ENCODE results near the gene OLFML2A.
A peak's percentile ranks its signal among the peaks of the same experiment; 100 is the strongest.
"Not testable (repeated sequence)": the region's sequence is repeated elsewhere in the genome, so short reads cannot be mapped to it uniquely, and the experiment has no call there.

The OLFML2A gene

DNA sequence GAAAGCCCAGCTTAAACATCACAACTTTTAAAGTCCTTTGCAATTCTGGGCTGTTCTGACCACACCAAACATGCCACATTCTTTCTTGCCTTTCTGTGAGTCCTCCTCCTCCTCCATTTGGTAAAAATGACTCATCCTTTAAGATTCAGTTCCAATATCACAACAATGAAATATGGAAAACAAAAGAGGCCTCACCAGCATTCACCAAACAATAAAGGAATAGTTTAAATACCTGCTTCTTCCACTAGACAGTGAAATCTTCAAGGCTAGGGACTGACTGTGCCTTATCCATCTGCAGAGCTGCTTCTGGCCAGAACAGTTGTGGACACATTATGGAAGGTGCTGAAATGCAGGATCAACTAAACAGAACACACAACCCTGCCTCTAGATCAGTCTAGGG, 41.8 kb upstream of the OLFML2A start:
- H3K27me3 ChIP-seq (ENCODE audit: insufficient read depth, poor library complexity, severe bottlenecking): no peaks in the 10 kb centered on the region
- no peak overlapping the region for H3K4me3 ChIP-seq (replicated peaks; ENCODE audit: insufficient read depth, low read length)
- H3K27ac ChIP-seq (replicated peaks): no peak overlapping the region
- no peak for TF ChIP-seq SPI1 (IDR thresholded peaks at IDR 0.05; ENCODE audit: borderline replicate concordance, low read depth)
- TF ChIP-seq GABPA (IDR thresholded peaks at IDR 0.05; ENCODE audit: low read depth): no peak
- TF ChIP-seq, protein P1, sequence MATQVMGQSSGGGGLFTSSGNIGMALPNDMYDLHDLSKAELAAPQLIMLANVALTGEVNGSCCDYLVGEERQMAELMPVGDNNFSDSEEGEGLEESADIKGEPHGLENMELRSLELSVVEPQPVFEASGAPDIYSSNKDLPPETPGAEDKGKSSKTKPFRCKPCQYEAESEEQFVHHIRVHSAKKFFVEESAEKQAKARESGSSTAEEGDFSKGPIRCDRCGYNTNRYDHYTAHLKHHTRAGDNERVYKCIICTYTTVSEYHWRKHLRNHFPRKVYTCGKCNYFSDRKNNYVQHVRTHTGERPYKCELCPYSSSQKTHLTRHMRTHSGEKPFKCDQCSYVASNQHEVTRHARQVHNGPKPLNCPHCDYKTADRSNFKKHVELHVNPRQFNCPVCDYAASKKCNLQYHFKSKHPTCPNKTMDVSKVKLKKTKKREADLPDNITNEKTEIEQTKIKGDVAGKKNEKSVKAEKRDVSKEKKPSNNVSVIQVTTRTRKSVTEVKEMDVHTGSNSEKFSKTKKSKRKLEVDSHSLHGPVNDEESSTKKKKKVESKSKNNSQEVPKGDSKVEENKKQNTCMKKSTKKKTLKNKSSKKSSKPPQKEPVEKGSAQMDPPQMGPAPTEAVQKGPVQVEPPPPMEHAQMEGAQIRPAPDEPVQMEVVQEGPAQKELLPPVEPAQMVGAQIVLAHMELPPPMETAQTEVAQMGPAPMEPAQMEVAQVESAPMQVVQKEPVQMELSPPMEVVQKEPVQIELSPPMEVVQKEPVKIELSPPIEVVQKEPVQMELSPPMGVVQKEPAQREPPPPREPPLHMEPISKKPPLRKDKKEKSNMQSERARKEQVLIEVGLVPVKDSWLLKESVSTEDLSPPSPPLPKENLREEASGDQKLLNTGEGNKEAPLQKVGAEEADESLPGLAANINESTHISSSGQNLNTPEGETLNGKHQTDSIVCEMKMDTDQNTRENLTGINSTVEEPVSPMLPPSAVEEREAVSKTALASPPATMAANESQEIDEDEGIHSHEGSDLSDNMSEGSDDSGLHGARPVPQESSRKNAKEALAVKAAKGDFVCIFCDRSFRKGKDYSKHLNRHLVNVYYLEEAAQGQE (IDR thresholded peaks at IDR 0.05; ENCODE audit: insufficient replicate concordance, low read depth): no peak
- no peak for TF ChIP-seq POLR2AphosphoS5 (IDR thresholded peaks at IDR 0.05; ENCODE audit: low read depth)
- TF ChIP-seq, protein P2, sequence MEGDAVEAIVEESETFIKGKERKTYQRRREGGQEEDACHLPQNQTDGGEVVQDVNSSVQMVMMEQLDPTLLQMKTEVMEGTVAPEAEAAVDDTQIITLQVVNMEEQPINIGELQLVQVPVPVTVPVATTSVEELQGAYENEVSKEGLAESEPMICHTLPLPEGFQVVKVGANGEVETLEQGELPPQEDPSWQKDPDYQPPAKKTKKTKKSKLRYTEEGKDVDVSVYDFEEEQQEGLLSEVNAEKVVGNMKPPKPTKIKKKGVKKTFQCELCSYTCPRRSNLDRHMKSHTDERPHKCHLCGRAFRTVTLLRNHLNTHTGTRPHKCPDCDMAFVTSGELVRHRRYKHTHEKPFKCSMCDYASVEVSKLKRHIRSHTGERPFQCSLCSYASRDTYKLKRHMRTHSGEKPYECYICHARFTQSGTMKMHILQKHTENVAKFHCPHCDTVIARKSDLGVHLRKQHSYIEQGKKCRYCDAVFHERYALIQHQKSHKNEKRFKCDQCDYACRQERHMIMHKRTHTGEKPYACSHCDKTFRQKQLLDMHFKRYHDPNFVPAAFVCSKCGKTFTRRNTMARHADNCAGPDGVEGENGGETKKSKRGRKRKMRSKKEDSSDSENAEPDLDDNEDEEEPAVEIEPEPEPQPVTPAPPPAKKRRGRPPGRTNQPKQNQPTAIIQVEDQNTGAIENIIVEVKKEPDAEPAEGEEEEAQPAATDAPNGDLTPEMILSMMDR (IDR thresholded peaks at IDR 0.05; ENCODE audit: insufficient read depth, low read length): no peak
- no peak for DNase-seq (ENCODE audit: low read depth in 1 of 2, low spot score in 1 of 2)

DNA sequence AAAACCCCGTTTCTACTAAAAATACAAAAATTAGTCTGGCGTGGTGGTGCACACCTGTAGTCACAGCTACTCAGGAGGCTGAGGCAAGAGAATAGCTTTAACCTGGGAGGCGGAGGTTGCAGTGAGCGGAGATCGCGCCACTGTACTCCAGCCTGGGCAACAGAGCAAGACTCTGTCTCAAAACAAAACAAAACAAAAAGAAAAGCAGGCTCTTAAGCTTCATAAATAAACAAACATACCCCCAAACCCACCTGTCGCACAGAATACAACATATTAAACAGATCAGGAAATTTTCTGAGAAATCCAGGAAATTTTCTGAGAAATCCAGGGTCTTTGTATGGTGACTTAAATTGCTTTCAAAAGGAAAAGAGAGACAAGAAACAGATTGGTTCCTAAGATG, 38.9 kb upstream of the OLFML2A start:
- not testable (repeated sequence) for H3K27ac ChIP-seq (replicated peaks); DNase-seq (ENCODE audit: low read depth in 1 of 2, low spot score in 1 of 2); H3K27me3 ChIP-seq (ENCODE audit: insufficient read depth, poor library complexity, severe bottlenecking); H3K4me3 ChIP-seq (replicated peaks; ENCODE audit: insufficient read depth, low read length)

DNA sequence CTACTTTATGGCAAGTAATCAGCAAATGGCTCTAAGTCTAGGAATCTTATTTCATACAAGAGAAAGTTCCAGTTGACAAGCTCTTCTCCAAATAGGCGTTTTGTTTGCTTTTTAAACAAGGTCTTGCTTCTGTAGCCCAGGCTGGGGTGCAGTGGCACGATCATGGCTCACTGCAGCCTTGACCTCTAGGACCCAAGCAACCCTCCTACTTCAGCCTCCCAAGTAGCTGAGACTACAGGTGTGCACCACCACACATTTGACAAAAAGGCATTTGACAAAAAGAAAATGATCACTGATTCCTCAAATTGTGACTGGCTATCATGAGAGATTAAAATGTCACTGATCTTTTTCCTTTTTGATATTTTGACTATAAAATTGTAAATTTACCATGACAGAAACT, 37.6 kb upstream of the OLFML2A start:
- no peak overlapping the region for H3K4me3 ChIP-seq (replicated peaks; ENCODE audit: insufficient read depth, low read length)
- no peak overlapping the region for H3K27ac ChIP-seq (replicated peaks)
- no peak for TF ChIP-seq GABPA (IDR thresholded peaks at IDR 0.05; ENCODE audit: low read depth)
- TF ChIP-seq, protein P1 (IDR thresholded peaks at IDR 0.05; ENCODE audit: insufficient replicate concordance, low read depth): no peak
- no peak for TF ChIP-seq POLR2AphosphoS5 (IDR thresholded peaks at IDR 0.05; ENCODE audit: low read depth)
- TF ChIP-seq, protein P2 (IDR thresholded peaks at IDR 0.05; ENCODE audit: insufficient read depth, low read length): no peak
- no peak for TF ChIP-seq SPI1 (IDR thresholded peaks at IDR 0.05; ENCODE audit: borderline replicate concordance, low read depth)
- DNase-seq (ENCODE audit: low read depth in 1 of 2, low spot score in 1 of 2): no peak
- H3K27me3 ChIP-seq (ENCODE audit: insufficient read depth, poor library complexity, severe bottlenecking): no peaks in the 10 kb centered on the region

DNA sequence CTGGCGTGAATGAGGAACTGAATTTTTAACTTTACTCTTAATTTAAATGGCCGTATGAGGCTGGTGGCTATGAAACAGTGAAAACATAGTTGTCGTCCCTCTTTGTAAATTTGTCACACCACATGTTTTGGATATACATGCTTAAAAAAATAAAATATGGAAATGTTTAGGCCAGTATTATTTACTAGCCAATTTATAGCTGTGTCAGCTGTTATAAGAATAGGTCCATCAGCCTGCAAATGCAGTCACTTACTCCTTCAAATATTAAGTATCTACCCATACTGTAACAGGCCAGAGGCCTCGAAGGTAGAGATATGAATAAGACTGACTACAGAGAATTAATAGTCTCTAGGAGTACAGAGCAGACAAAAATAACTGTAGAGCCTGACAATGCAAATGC, 35.8 kb upstream of the OLFML2A start:
- no peak overlapping the region for H3K27ac ChIP-seq (replicated peaks)
- H3K27me3 ChIP-seq (ENCODE audit: insufficient read depth, poor library complexity, severe bottlenecking): no peaks in the 10 kb centered on the region
- no peak overlapping the region for H3K4me3 ChIP-seq (replicated peaks; ENCODE audit: insufficient read depth, low read length)
- no peak for TF ChIP-seq POLR2AphosphoS5 (IDR thresholded peaks at IDR 0.05; ENCODE audit: low read depth)
- TF ChIP-seq, protein P2 (IDR thresholded peaks at IDR 0.05; ENCODE audit: insufficient read depth, low read length): no peak
- TF ChIP-seq, protein P1 (IDR thresholded peaks at IDR 0.05; ENCODE audit: insufficient replicate concordance, low read depth): no peak
- peak; percentile 7; the same call in 1 of the 2 replicates for TF ChIP-seq SPI1 (IDR thresholded peaks at IDR 0.05; ENCODE audit: borderline replicate concordance, low read depth)
- no peak for TF ChIP-seq GABPA (IDR thresholded peaks at IDR 0.05; ENCODE audit: low read depth)
- DNase-seq (ENCODE audit: low read depth in 1 of 2, low spot score in 1 of 2): no peak

All from HL-60 (cell line).